Hepatocyte (in vitro differentiated cells): Measurements from ENCODE around the gene HIPK3.

Source experiments
- CTCF ChIP-seq: fragments of 200-600 bp; sonication (generic); IDR thresholded peaks from 2 replicates; pipeline ENCODE4 v1.5.1; 2016; ENCODE audit warnings: antibody characterized with exemption, mild to moderate bottlenecking; ENCODE audit not compliant: poor library complexity
- EZH2 ChIP-seq: fragments of 200-600 bp; sonication (generic); IDR thresholded peaks from 2 replicates; pipeline ENCODE4 v1.6.1; 2016; ENCODE audit warnings: antibody characterized with exemption, mild to moderate bottlenecking, borderline replicate concordance

GRCh38 chr11:33347490-33348125 is 90.4 kb downstream of the HIPK3 start:
- TF ChIP-seq CTCF (no peak), EZH2 (no peak)
